Liver (tissue), 3 donors: ENCODE results near the gene SLC6A5.

ENCODE experiments used
- CTCF ChIP-seq: fragments of 150-350 bp; IDR thresholded peaks from 2 replicates; pipeline ENCODE4 v1.5.1; 2017; ENCODE audit warnings: improper control_type of control experiment, low read depth, low read length; ENCODE audit not compliant: missing input control
- FOXA1 ChIP-seq: IDR thresholded peaks from 2 replicates; pipeline ENCODE4 v1.6.1; 2016; ENCODE audit warnings: antibody characterized with exemption
- GABPA ChIP-seq, 2 donors: IDR thresholded peaks in 1 of 2; conservative IDR thresholded peaks in 1 of 2; 2 replicates each; pipeline ENCODE4 v1.6.1; 2016; ENCODE audit warnings: antibody characterized with exemption in 2 of 2, mild to moderate bottlenecking in 1 of 2, moderate library complexity in 1 of 2
- JUND ChIP-seq, 2 donors: IDR thresholded peaks; 2 replicates each; pipeline ENCODE4 v1.6.1; 2016; ENCODE audit warnings: antibody characterized with exemption in 2 of 2
- MAX ChIP-seq: IDR thresholded peaks from 2 replicates; pipeline ENCODE4 v1.6.1; 2016; ENCODE audit warnings: antibody characterized with exemption
- NR2F2 ChIP-seq: IDR thresholded peaks from 2 replicates; pipeline ENCODE4 v1.6.1; 2016; ENCODE audit warnings: antibody characterized with exemption
- REST ChIP-seq: IDR thresholded peaks from 2 replicates; pipeline ENCODE4 v1.6.1; 2016; ENCODE audit warnings: antibody characterized with exemption, mild to moderate bottlenecking
- YY1 ChIP-seq: IDR thresholded peaks from 2 replicates; pipeline ENCODE4 v1.6.1; 2016; ENCODE audit warnings: antibody characterized with exemption, mild to moderate bottlenecking
- donor health status: healthy.
- donor health status: healthy.

- TF ChIP-seq REST (no peak), CTCF (no peak), GABPA (IDR thresholded peaks at IDR 0.05 in 1 of 2, conservative IDR thresholded peaks at IDR 0.05 in 1 of 2) (no peak), JUND (IDR thresholded peaks at IDR 0.05) (no peak), FOXA1 (no peak), MAX (no peak), NR2F2 (no peak), YY1 (no peak)
Measured at GRCh38 chr11:20566591-20567434, 32.6 kb upstream of the SLC6A5 start.
